ENCODE results near the gene CDH22. TPM values are rescaled to one million over a fixed set of nuclear protein-coding genes. Genes with fewer than 3 reads are reported as not detected.

Gene CDH22
- total and polyA plus RNA-seq, 2 experiments from 2014 or later = 0.08 to 0.10 TPM

DNA sequence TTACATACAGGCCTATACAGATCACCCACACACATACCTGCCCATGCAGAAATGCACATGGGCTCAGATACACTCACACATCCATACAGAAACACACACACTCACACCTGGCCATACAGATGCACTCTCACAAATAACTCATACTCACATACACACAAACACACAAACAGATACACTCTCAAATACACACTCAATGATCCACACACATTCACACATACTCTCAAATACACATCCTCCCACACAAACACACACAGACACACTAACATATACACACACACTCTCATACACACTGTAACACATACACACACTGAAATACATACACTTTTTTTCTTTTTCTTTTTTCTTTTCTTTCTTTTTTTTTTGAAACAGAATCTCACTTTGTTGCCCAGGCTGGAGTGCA lies 90.7 kb downstream of the CDH22 start:
- H3K36me3 Mint-ChIP-seq (ENCODE audit: low read depth) = no peaks in the 10 kb centered on the region
- peaks cover 39% of the 10 kb centered on the region for H3K4me1 Mint-ChIP-seq
- no peaks in the 10 kb centered on the region for H3K27me3 ChIP-seq (ENCODE audit: insufficient read depth)
- H3K27ac ChIP-seq (ENCODE audit: low read depth) = no peak overlapping the region
- no peak for DNase-seq (ENCODE audit: low spot score)
- H3K4me1 ChIP-seq (ENCODE audit: insufficient read depth) = peaks cover 34% of the 10 kb centered on the region
- peaks cover 6% of the 10 kb centered on the region for H3K27me3 Mint-ChIP-seq (ENCODE audit: insufficient read depth, low read depth, poor library complexity)
- H3K27ac Mint-ChIP-seq = no peak overlapping the region
- H3K9me3 Mint-ChIP-seq = no peaks in the 10 kb centered on the region; the same call in 2 of the 3 replicates
- no peak for ATAC-seq
- H4K20me1 ChIP-seq (replicated peaks; ENCODE audit: insufficient read depth) = no peaks in the 10 kb centered on the region
- H2AFZ ChIP-seq = no peak overlapping the region
- TF ChIP-seq NANOG (IDR thresholded peaks at IDR 0.05; ENCODE audit: borderline replicate concordance) (no peak), CREB1 (CRISPR knock-in tag; IDR thresholded peaks at IDR 0.05; ENCODE audit: low read depth) (no peak), EZH2phosphoT487 (IDR thresholded peaks at IDR 0.05; ENCODE audit: unreplicated experiment) (no peak), EZH2 (IDR thresholded peaks at IDR 0.05; ENCODE audit: low read depth, unreplicated experiment) (no peak), JUNB (IDR thresholded peaks at IDR 0.05; ENCODE audit: unreplicated experiment) (no peak), STAT1 (IDR thresholded peaks at IDR 0.05; ENCODE audit: unreplicated experiment) (no peak), ZNF331 (CRISPR knock-in tag; IDR thresholded peaks at IDR 0.05; ENCODE audit: low read depth) (no peak), POLR2AphosphoS5 (IDR thresholded peaks at IDR 0.05; ENCODE audit: low read depth) (no peak)
- TF ChIP-seq, protein P1, sequence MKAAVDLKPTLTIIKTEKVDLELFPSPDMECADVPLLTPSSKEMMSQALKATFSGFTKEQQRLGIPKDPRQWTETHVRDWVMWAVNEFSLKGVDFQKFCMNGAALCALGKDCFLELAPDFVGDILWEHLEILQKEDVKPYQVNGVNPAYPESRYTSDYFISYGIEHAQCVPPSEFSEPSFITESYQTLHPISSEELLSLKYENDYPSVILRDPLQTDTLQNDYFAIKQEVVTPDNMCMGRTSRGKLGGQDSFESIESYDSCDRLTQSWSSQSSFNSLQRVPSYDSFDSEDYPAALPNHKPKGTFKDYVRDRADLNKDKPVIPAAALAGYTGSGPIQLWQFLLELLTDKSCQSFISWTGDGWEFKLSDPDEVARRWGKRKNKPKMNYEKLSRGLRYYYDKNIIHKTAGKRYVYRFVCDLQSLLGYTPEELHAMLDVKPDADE (IDR thresholded peaks at IDR 0.05) = no peak
- TF ChIP-seq, protein P2, sequence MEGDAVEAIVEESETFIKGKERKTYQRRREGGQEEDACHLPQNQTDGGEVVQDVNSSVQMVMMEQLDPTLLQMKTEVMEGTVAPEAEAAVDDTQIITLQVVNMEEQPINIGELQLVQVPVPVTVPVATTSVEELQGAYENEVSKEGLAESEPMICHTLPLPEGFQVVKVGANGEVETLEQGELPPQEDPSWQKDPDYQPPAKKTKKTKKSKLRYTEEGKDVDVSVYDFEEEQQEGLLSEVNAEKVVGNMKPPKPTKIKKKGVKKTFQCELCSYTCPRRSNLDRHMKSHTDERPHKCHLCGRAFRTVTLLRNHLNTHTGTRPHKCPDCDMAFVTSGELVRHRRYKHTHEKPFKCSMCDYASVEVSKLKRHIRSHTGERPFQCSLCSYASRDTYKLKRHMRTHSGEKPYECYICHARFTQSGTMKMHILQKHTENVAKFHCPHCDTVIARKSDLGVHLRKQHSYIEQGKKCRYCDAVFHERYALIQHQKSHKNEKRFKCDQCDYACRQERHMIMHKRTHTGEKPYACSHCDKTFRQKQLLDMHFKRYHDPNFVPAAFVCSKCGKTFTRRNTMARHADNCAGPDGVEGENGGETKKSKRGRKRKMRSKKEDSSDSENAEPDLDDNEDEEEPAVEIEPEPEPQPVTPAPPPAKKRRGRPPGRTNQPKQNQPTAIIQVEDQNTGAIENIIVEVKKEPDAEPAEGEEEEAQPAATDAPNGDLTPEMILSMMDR (conservative IDR thresholded peaks at IDR 0.05; ENCODE audit: low read depth in 2 of 2) = no peak
- no peaks in the 10 kb centered on the region for H3K9me2 ChIP-seq (ENCODE audit: insufficient read depth)
- no peaks in the 10 kb centered on the region for H3K36me3 ChIP-seq (ENCODE audit: insufficient read depth)
- H3K79me2 ChIP-seq (replicated peaks; ENCODE audit: insufficient read depth) = no peaks in the 10 kb centered on the region
- H3K4me2 ChIP-seq = no peak overlapping the region
- H3F3A ChIP-seq (replicated peaks; ENCODE audit: low read depth) = no peaks in the 10 kb centered on the region; the same call in 1 of the 2 replicates
- no peak overlapping the region for H3K4me3 ChIP-seq
- H3K4me3 Mint-ChIP-seq = no peak overlapping the region

DNA sequence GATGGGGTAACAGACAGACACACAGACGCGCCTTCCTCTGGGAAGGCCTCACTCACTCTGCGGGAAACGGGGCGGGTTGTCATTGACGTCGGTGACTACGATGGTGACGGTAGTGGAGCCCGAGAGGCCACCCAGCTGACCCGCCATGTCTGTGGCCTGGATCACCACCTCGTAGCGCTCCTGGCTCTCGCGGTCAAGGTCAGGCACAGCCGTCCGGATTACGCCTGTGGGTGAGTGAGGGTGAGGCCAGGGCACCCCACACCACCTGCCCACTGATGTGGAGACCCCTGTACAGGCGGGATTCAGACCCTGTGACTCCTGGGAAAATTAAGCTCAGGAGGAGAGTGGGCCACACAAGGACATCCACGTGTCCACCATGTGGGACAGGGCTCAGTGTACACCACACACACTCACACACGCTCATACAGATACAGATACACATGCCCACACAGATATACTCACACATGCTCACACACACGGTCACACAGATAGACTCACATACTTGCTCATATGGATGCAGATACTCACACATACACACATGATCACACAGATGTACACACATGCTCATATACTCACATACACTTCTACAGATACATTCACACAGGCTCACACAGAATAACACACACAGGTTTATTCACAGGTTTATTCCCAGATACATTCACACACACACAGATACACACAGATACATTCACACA lies 91.4 kb downstream of the CDH22 start:
- H3K4me3 Mint-ChIP-seq = no peak overlapping the region
- TF ChIP-seq EZH2phosphoT487 (IDR thresholded peaks at IDR 0.05; ENCODE audit: unreplicated experiment) (no peak), STAT1 (IDR thresholded peaks at IDR 0.05; ENCODE audit: unreplicated experiment) (no peak), POLR2AphosphoS5 (IDR thresholded peaks at IDR 0.05; ENCODE audit: low read depth) (no peak), ZNF331 (CRISPR knock-in tag; IDR thresholded peaks at IDR 0.05; ENCODE audit: low read depth) (no peak), JUNB (IDR thresholded peaks at IDR 0.05; ENCODE audit: unreplicated experiment) (no peak), ZNF114 (CRISPR knock-in tag; IDR thresholded peaks at IDR 0.05) (no peak), CREB1 (CRISPR knock-in tag; IDR thresholded peaks at IDR 0.05; ENCODE audit: low read depth) (no peak)
- TF ChIP-seq, protein P2 (conservative IDR thresholded peaks at IDR 0.05; ENCODE audit: low read depth in 2 of 2) = no peak
- TF ChIP-seq, protein P3, sequence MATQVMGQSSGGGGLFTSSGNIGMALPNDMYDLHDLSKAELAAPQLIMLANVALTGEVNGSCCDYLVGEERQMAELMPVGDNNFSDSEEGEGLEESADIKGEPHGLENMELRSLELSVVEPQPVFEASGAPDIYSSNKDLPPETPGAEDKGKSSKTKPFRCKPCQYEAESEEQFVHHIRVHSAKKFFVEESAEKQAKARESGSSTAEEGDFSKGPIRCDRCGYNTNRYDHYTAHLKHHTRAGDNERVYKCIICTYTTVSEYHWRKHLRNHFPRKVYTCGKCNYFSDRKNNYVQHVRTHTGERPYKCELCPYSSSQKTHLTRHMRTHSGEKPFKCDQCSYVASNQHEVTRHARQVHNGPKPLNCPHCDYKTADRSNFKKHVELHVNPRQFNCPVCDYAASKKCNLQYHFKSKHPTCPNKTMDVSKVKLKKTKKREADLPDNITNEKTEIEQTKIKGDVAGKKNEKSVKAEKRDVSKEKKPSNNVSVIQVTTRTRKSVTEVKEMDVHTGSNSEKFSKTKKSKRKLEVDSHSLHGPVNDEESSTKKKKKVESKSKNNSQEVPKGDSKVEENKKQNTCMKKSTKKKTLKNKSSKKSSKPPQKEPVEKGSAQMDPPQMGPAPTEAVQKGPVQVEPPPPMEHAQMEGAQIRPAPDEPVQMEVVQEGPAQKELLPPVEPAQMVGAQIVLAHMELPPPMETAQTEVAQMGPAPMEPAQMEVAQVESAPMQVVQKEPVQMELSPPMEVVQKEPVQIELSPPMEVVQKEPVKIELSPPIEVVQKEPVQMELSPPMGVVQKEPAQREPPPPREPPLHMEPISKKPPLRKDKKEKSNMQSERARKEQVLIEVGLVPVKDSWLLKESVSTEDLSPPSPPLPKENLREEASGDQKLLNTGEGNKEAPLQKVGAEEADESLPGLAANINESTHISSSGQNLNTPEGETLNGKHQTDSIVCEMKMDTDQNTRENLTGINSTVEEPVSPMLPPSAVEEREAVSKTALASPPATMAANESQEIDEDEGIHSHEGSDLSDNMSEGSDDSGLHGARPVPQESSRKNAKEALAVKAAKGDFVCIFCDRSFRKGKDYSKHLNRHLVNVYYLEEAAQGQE (IDR thresholded peaks at IDR 0.05; ENCODE audit: unreplicated experiment) = no peak

More for the DNA sequence above, 91.4 kb downstream of the CDH22 start:
- peaks cover 8% of the 10 kb centered on the region for H3K27me3 Mint-ChIP-seq (ENCODE audit: insufficient read depth, low read depth, poor library complexity)
- H3K4me2 ChIP-seq = no peak overlapping the region
- H3K4me1 ChIP-seq (ENCODE audit: insufficient read depth) = peaks cover 28% of the 10 kb centered on the region
- H3K36me3 Mint-ChIP-seq (ENCODE audit: low read depth) = no peaks in the 10 kb centered on the region
- no peak overlapping the region for H3K27ac Mint-ChIP-seq
- no peaks in the 10 kb centered on the region for H4K20me1 ChIP-seq (replicated peaks; ENCODE audit: insufficient read depth)
- no peaks in the 10 kb centered on the region for H3K9me2 ChIP-seq (ENCODE audit: insufficient read depth)
- no peaks in the 10 kb centered on the region for H3K27me3 ChIP-seq (ENCODE audit: insufficient read depth)
- ATAC-seq (no peak), DNase-seq (ENCODE audit: low spot score) (no peak)
- H3K4me1 Mint-ChIP-seq = peaks cover 32% of the 10 kb centered on the region
- no peak overlapping the region for H3K4me3 ChIP-seq
- no peaks in the 10 kb centered on the region for H3F3A ChIP-seq (replicated peaks; ENCODE audit: low read depth)
- no peaks in the 10 kb centered on the region for H3K79me2 ChIP-seq (replicated peaks; ENCODE audit: insufficient read depth)
- no peak overlapping the region for H3K27ac ChIP-seq (ENCODE audit: low read depth)
- H2AFZ ChIP-seq = no peak overlapping the region
- H3K36me3 ChIP-seq (ENCODE audit: insufficient read depth) = no peaks in the 10 kb centered on the region
- no peaks in the 10 kb centered on the region for H3K9me3 Mint-ChIP-seq

Data from GM23338 (cell line).